GM18868 (cell line): ENCODE data around the gene STUB1.
"Not testable (repeated sequence)": the region's sequence is repeated elsewhere in the genome, so short reads cannot be mapped to it uniquely, and the experiment has no call there.

Experiments
- ATAC-seq: cut with Tn5 transposase; IDR thresholded peaks from one replicate; pipeline ENCODE4 v1.9.1; 2021; ENCODE audit warnings: mild to moderate bottlenecking, moderate library complexity; ENCODE audit not compliant: unreplicated experiment

Gene STUB1

DNA sequence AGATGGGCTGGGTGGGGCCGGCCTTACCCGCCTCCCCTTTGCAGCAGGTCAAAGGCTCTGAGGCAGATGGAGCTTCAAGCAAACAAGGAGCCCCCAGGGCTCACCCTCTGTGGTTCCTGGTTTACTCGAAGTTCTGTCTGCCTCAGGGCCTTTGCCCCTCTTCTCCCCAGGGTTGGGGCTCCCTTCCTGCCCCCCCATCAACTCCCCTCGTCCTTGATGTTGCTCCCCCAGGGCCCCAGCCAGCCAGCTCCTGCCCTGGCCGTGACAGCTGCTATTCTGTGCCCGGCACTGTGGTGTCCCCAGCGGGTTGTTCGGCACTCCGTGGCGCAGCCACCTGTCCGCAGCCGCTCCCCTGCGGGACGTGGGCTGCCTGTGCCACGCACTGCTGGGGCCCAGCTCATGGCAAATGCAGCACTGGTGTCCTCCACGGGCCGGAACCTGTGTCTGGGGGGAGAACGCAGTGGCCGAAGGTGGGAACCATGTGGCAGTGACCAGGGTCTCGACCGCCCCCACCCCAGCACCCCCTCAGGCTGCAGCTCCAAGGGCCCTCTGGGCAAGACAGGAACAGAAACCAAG, 30.4 kb downstream of the STUB1 start:
- no peak for ATAC-seq

DNA sequence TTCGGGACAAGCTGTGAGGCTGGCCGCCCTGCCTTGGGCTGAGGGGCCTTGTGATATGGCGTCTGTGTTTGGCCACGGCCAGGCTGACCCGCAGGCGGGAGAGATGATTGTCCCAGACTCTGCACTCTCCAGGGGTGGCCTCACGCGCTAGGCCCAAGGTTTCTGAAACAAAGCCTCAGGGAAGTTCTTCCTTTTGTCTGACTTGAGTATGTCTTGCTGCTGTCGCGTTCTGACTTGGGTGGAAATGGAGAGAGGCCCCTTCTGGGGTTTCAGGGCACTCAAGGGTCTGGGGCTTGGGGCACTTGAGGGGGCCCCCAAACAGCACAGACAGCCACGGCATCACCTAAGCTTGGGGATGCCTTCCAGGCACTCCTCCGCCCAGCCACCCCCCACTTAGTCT, 30.9 kb downstream of the STUB1 start:
- no peak for ATAC-seq

DNA sequence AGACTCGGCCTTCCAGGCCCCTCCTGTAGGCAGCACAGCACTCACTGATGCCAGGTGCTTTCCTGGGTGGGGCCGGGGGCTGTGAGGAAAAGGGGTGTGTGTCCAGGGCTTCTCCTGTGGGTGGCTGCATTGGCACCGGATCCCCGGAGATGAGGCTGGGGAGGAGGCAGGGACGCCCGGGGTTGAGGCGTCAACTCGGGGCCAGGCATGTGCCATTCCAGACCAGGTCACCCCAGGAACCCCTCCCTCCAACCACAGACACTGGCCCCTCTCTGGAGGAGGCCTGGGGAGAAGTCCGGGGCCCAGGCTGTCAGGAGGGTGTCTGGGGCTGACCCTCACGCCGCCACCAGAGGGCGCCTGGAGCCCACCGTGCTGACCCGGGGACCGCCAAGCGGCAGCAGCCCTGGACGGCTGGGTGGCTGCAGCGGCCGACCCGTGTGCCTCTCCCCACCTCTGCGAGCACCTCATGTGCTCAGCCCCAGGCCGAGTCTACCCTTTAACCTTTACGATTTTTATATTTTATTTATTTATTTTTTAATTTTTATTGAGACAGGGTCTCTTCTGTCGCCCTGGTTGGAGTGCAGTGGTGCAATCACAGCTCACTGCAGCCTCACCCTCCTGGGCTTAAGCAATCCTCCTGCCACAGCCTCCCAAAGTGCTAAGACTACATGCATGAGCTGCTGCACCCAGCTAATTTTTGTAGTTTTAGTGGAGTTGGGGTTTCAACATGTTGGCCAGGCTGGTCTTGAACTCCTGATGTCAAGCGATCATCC, 31.5 kb downstream of the STUB1 start:
- ATAC-seq: peak; percentile 42

DNA sequence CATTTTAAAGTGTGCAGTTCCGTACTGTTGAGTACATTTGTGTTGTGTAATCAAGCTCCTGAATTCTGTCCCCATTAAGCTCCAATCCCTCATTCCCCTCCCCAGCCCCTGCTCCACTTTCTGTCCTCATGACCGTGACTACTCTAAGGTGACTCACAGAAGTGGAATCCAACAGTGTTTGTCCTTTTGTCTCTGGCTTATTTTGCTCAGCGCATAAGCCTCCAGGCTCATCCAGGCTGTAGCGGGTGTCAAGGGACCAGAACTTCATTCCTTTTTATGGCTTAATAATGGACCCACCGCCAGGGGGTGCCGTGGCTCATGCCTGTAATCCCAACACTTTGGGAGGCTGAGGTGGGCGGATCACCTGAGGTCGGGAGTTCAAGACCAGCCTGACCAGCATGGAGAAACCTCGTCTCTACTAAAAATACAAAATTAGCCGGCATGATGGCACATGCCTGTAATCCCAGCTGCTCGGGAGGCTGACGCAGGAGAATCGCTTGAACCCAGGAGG, 32.6 kb downstream of the STUB1 start:
- not testable (repeated sequence) for ATAC-seq

- ATAC-seq: no peak
Measured at GRCh38 chr16:714079-714478, 33.9 kb downstream of the STUB1 start.

DNA sequence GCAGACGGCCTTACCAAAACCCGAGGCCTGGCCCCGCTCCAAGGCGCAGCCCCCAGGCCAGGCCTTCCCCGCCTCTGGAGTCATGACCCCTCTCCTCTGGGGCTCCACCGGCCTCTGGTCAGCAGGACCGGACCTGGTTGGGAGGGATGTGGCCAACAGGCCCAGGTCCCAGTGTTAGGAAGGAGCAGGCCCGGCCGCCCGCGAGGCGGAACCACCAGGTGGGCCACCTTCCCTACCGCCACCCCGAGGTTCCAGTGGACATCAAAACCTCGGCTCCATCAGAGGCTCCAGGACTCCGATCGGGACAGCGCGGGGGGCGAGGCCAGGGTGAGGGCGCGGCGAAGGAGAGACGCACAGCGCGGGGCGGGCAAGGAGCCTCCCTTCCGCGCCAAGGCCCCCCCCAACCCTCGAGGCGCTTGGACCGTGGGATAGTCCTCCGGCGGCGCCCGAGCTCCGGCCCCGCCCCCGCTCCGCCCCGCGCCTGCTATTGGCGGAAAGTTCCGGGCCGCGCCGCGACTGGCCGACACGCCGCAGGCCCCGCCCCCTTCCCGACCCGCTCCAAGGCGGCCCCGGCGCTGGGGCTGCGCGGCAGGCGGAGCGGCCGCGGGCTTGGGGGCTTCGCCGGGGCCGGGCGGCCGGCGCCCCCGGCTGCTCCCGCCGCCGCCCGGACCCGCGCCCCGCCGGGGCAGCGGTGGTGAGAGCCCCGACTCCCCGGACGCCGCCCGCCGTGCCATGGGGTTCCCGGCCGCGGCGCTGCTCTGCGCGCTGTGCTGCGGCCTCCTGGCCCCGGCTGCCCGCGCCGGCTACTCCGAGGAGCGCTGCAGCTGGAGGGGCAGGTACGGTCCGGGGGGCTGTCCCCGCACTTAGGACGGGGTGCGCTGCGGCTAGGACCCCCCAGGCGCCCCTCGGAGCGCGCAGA, 34.6 kb downstream of the STUB1 start, which contains the start of gene METRN:
Gene METRN (plus strand): TSS at position 561 of the 919 bp plus-strand sequence. CDS start 172 bp downstream, at position 733.
- peak; percentile 73 for ATAC-seq

- ATAC-seq: peak; percentile 11
Measured at GRCh38 chr16:715477-716199, 35.4 kb downstream of the STUB1 start.

DNA sequence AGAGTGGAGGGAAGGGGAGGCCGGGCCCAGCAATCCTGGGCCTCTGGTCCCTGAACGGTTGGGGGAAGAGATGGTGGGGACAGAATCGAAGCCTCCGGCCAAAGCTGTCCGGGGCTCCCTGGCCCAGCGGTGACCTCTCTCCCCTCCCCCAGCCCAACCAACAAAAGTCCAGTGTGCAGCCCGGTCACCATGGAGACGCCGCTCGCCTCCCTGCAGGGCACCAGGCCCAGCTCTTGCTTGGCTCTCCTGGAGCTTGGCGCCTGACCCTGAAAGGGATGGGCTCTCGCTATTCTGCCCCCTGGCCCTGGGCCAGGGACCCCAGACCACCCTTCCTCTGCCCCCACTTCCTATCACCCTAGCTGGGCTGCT, 36.0 kb downstream of the STUB1 start:
- ATAC-seq: no peak

GRCh38 chr16:716768-717325, 36.6 kb downstream of the STUB1 start:
- ATAC-seq: no peak

DNA sequence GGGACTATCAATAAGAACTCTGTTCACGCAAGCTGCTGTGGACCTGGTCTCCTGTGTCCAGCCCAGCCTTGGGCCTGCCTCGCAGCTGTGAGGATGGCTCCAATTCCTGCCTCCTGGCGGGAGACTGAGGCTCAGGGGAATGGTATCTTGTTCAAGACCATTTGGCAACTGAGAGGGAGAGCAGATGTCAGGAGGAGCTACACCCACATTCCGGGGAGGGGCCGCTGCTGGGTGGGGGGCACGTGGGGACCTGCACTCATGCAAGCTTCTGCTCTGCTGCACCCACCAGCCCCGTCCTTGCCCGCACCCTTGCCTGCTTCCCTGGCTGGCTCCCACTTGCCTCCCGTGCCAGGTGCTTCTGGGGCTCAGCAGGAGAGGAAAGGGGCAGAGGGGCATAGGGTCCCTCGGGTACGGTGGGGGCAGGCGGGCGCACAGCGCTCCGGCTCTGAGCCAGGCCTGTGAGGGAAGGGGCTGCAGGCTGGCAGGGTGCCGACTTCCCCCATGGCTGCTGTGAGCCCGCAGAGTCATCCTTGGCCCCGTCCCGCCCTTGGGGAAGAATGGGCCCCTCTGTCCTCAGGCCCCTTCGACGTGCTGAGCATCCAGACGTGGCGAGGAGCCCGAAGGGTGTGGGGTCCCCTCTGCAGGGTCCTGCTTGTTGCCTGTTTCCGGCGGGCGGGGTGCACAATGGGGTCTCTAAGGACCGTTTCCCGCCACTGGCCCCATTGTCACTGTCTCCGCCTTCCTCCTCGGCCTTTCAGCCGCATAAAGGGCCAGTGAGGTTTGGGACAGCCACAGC, 37.4 kb downstream of the STUB1 start:
- no peak for ATAC-seq

DNA sequence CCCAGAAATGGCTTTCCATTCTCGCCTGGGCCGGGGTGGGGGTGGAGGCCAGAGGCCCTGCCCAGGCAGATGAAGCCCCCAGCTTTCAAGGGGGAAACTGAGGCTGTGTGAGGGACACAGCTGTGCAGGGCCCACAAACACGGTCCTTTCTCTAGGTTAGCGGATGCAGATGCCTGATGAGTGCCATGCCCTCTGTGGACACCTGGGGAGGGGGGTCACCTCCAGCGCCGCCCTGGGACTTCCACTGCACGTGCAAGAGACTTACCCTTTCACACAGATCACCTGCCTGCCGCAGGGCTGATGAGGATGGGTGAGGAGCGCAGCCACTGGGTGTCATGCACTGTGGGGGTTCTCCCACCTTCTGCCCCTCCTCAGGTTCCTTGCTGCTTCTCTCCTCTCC, 38.2 kb downstream of the STUB1 start:
- no peak for ATAC-seq

GRCh38 chr16:718922-719321, 38.7 kb downstream of the STUB1 start:
- no peak for ATAC-seq

- ATAC-seq: no peak
Measured at GRCh38 chr16:719815-720446, 39.7 kb downstream of the STUB1 start.

- ATAC-seq: peak; percentile 23
Measured at GRCh38 chr16:720447-720989, 40.3 kb downstream of the STUB1 start.

DNA sequence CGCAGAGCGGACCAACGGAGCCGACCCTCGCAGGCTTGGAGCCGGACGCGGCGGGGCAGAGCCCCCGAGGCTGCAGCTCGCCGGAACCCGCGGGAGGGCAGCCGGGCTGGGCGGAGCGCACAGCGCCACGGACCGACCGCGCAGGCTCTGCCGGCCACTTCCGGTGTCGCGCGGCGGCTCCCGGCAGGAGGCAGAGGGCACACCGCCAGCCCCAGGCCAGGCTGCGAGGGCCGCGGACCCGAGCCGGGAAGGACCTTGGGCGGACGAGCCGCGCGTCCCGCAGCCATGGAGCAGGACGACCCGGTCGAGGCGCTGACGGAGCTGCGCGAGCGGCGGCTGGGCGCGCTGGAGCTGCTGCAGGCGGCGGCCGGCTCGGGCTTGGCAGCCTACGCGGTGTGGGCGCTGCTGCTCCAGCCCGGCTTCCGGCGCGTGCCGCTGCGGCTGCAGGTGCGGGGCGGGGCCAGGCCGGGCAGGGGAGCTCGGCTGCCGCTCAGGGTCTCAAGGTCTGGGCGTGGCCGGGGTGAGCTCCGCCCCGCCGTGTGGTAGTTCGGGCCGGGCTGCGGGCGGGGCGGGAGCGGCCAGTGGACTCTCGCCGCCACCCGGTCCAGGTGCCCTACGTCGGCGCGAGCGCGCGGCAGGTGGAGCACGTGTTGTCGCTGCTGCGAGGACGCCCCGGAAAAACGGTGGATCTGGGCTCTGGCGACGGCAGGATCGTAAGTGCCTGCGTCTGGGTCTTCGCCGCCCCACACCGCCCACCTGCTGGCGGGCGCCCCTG, 41.0 kb downstream of the STUB1 start, which contains the start of gene ANTKMT:
Gene ANTKMT (plus strand): TSS at position 157 of the 775 bp plus-strand sequence. CDS start 129 bp downstream, at position 286.
- peak; percentile 68 for ATAC-seq

DNA sequence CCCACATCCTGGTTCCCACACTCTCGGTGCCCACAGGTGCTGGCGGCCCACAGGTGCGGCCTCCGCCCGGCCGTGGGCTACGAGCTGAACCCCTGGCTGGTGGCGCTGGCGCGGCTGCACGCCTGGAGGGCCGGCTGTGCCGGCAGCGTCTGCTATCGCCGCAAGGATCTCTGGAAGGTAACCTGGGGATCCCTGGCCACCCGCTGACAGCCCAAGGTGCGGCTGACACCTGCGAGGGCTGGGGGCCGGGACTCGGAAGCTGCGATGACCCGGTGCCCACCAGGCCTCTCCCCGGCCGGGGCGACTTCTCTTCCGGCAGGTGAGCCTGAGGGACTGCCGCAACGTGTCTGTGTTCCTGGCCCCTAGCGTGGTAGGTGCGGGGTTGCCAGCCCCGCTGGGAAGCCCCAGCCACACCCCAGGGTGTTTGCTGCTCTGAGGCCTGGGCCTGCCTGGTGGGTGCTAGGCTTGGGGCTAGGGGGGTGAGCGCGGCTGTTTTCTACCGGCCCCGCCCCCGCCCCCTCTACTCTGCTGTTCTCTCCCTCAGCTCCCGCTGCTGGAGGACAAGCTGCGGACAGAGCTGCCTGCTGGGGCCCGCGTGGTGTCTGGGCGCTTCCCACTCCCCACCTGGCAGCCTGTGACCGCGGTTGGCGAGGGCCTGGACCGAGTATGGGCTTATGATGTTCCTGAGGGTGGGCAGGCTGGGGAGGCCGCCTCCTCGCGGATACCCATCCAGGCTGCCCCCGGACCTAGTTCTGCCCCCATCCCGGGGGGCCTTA, 41.7 kb downstream of the STUB1 start:
- no peak for ATAC-seq
